ENCODE measurements around the gene PLCL1. TPM values are rescaled to one million over a fixed set of nuclear protein-coding genes. Genes with fewer than 3 reads are reported as not detected.

Gene PLCL1
- total RNA-seq = 0.60 and 3.0 TPM in 2 replicates

GRCh38 chr2:197804049-197804757 is at the start of gene PLCL1:
PLCL1 (plus strand) TSS chr2:197804593.

GRCh38 chr2:197784956-197785941 is 19.1 kb upstream of the PLCL1 start, which contains the start of gene BOLL:
BOLL (minus strand) TSS chr2:197785319; CDS start chr2:197781850, 3,469 bp downstream.

Other genes with a start within 250 kb of the PLCL1 start
- gene RFTN2, start 129.0 kb upstream of the PLCL1 start, total RNA-seq = 3.6 and 15.1 TPM in 2 replicates
- gene MARS2, start 99.2 kb upstream of the PLCL1 start, total RNA-seq = 1.1 and 1.2 TPM in 2 replicates
- not detected in 2 replicates for gene BOLL, start 19.3 kb upstream of the PLCL1 start, total RNA-seq

Data from bronchial smooth muscle cell (primary cell).